ENCODE data around the gene ETHE1.

ETHE1 gene

DNA sequence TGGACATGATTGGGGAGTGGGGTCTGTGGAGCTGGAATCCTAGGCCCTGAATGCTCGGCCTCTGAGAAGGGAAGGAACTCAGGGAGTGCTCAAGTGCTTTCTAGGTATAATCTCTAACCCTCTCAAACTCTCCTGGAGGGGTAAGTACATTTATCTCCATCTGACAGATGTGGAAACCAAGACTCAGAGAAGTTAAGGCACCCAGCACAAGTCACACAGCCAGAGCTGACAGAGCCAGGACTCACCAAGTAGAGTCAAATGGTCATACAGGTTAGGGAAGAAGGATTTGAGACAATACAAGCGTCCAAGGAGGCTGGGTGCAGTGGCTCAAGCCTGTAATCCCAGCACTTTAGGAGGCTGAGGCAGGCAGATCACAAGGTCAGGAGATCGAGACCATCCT is 48.7 kb downstream of the ETHE1 start:
- TF ChIP-seq GATA3 (IDR thresholded peaks at IDR 0.05; ENCODE audit: low read depth, low read length): no peak
- no peak for TF ChIP-seq GATA2 (IDR thresholded peaks at IDR 0.05; ENCODE audit: low read depth, low read length)

DNA sequence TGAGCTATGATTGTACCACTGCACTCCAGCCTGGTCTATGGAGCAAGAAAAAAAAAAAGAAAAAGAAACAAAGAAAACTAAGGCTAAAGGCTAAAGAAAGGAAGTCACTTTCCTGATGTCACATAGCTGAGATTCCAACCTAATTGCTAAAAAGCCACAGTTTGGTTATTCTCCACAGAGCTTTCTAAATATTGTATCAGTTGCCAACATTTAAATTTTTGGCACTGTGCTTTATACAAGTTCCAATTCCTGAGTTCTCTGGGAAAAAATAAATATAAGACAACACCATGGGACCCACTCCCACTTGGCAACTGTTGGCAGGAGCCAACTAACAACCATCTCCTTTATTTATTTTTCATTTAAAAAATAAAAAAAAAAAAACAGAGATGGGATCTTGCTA is 50.4 kb downstream of the ETHE1 start:
- TF ChIP-seq GATA2 (IDR thresholded peaks at IDR 0.05; ENCODE audit: low read depth, low read length) (no peak), GATA3 (IDR thresholded peaks at IDR 0.05; ENCODE audit: low read depth, low read length) (no peak)

DNA sequence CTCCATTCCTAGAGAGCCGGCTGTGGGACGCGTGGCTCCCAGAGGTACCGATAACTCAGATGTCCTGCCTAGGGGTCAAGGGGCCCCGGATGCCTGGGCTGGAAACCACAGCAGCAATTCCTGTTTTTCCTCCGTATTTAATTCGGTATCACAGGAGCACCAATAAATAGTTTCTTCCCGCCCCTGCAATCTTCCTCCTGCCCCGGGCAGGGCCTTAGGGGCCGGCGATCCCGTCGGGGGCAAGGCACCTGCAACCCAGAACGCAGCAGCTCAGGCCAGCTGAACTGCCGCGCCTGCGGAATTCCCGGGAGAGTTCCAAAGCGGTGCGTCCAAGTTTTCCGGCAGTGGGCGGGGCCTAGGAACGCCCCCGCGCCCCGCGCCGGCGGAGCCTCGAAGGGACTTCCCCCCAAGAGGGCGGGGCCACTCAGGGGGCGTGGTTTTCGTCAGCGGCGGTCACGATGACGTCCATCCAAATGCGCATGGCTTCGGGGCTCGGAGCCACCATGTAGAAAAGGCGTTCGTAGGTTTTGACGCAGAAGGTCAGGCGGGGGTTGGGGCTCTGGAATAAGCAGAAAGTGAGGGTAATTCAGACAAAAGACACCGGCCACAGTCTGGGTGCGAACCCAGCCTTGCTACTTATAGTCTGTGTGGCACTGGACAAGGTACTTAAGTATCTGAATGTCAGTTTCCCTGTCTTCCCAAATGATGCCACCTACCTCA is 51.9 kb downstream of the ETHE1 start:
- TF ChIP-seq GATA3 (IDR thresholded peaks at IDR 0.05; ENCODE audit: low read depth, low read length) (no peak), GATA2 (IDR thresholded peaks at IDR 0.05; ENCODE audit: low read depth, low read length) (no peak)

DNA sequence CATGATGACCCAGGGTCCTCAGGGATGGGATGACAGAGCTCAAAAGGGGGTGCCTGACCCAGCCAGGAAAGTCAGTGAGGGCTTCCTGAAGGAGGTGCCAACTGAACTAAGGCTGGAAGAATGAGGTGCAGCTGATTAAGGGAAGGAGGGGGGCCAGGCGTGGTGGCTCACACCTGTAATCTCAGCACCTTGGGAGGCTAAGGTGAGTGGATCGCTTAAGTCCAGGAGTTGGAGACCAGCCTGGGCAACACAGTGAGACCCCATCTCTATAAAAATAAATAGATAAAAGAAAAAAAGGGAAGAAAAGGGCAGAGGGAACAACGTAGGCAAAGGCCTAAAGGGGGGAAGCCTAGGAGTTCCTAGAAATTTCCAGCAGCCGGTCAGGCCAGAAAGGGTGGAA is 52.5 kb downstream of the ETHE1 start:
- TF ChIP-seq GATA3 (IDR thresholded peaks at IDR 0.05; ENCODE audit: low read depth, low read length): no peak
- TF ChIP-seq GATA2 (IDR thresholded peaks at IDR 0.05; ENCODE audit: low read depth, low read length): no peak

DNA sequence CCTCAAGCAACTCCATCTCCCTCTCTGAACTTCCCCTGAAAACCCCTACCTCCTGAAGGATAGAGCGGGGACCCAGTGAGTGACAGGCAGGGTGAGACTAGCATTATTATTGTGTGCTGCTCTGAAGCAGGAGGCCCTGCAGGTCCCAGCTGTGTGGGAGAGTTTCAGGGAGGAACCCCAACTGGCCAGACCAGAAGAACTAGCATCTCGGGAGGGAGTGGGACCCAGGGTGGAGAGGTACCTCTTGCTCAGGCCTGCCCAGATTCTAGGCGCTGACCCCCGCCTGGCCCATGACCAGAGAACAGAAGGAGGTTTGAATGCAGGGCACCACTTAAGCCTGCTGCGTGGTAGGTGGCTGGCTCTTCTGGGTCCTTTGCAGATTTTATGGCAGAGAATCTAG is 55.9 kb downstream of the ETHE1 start:
- no peak for TF ChIP-seq GATA3 (IDR thresholded peaks at IDR 0.05; ENCODE audit: low read depth, low read length)
- TF ChIP-seq GATA2 (IDR thresholded peaks at IDR 0.05; ENCODE audit: low read depth, low read length): no peak

DNA sequence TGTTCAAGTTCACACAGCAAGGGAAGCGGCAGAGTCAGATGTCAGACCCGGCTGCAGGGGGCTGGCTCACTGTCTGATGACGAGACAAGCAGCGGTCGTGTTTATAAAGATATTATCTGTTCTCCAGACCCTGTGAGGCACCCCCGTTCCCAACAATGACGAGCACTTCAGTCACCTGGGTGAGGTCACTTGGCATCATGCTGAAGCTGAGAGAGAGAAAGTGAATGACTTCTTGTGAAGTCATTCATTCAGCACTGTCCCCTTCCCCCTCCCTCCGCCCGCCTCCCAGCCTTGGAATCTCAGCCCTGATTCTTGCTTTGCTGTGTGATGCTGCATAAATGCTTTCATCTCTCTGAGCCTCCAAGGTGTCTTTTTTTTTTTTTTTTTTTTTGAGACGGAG is 56.7 kb downstream of the ETHE1 start:
- TF ChIP-seq GATA2 (IDR thresholded peaks at IDR 0.05; ENCODE audit: low read depth, low read length): no peak
- TF ChIP-seq GATA3 (IDR thresholded peaks at IDR 0.05; ENCODE audit: low read depth, low read length): no peak

DNA sequence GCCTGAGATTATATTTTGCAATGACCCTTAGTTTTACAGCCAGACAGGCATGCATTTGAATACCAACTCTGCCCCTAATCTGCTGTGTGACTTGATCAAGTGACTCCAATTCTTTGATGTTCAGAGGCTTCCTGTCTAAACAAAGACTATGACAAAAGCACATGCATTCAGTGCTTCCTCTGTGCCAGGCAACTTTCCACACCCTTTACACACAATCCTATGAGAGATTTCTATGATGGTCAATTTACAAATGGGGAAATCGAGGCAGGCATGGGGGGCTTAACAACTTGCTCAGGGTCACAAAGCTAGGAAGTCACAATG is 57.9 kb downstream of the ETHE1 start:
- TF ChIP-seq GATA2 (IDR thresholded peaks at IDR 0.05; ENCODE audit: low read depth, low read length) (no peak), GATA3 (IDR thresholded peaks at IDR 0.05; ENCODE audit: low read depth, low read length) (no peak)

DNA sequence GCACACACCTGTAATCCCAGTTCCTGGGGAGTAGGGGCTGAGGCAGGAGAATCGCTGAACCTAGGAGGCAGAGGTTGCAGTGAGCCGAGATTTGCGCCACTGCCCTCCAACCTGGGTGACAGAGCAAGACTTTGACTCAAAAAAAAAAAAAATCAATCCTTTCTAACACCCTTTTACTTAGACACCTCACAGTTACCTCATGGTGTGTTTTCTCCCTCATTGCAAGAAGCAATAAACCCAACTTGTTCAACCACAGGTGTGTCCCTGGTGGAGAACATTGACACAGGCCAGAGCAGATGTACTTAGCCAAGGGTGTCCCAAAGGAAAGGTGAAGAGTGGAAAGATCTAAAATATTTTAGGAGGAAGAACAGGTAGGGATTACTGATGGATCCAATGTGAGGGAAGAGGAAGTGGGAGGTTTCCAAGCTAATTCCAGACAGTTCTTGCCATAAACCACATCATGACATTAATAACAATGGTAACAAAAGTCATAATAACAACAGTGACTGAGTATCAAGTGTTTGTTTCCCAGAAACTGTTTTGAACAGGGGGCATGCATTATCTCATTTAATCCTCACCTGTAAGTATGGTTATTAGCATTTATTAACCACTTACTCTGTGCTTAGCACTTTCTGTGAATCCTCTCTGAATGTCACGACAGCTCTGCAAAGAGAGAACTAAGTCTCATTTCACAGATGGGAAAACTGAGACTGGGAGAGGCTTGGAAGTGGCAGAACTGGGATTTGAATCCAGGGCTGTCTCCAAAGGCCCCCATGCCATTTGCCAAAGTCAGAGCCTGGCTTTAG is 58.4 kb downstream of the ETHE1 start:
- no peak for TF ChIP-seq GATA3 (IDR thresholded peaks at IDR 0.05; ENCODE audit: low read depth, low read length)
- no peak for TF ChIP-seq GATA2 (IDR thresholded peaks at IDR 0.05; ENCODE audit: low read depth, low read length)

DNA sequence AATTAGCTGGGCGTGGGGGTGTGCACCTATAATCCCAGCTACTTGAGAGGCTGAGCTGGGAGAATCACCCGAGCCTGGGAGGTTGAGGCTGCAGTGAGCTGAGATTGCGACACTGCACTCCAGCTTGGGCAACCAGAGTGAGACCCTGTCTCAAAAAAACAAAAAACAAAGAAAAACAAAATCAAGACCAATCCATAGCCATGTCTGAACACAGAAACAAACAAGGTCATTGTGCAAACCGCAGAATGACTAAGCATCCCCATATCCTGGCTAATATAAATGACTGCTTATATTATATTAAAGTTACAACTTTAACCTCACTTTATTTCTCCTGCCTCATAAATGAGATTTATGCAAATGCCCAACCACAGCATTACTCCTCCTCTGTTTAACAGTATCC is 59.3 kb downstream of the ETHE1 start:
- TF ChIP-seq GATA2 (IDR thresholded peaks at IDR 0.05; ENCODE audit: low read depth, low read length): no peak

DNA sequence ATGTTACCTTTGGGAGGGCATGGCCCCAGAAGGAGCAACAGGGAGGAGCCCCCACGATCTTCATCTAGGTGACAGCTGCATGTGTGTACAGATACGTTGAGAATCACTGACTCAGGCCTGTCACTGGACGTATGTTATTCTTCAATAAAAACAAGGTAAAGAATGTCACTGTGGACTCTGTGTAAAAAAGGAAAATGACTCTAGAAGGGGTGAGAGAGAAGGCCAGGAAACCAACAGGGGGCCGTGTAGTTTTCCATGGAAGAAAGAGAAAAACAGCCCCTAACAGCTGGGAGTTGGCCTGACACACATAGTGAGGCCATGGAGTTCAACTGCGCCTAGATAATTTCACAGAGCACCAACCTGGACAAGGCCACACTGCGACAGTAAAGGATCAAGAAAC is 59.7 kb downstream of the ETHE1 start:
- TF ChIP-seq GATA3 (IDR thresholded peaks at IDR 0.05; ENCODE audit: low read depth, low read length): no peak
- no peak for TF ChIP-seq GATA2 (IDR thresholded peaks at IDR 0.05; ENCODE audit: low read depth, low read length)

DNA sequence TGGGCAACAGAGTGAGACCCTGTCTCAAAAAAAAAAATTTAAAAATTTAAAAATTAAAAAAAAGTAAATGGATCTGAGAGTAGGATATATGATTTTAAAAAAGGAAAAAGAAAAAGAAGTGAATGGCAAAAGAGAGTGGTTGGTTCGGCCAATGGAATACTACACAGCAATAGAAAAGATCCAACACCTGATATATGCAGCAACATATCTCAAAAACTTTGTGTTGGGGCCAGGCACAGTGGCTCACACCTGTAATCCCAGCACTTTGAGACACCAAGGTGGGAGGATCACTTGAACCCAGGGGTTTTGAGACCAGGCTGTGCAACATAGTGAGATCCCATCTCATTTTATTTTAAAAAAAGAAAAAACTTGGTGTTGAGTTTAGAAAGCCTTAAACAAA is 60.2 kb downstream of the ETHE1 start:
- no peak for TF ChIP-seq GATA2 (IDR thresholded peaks at IDR 0.05; ENCODE audit: low read depth, low read length)

DNA sequence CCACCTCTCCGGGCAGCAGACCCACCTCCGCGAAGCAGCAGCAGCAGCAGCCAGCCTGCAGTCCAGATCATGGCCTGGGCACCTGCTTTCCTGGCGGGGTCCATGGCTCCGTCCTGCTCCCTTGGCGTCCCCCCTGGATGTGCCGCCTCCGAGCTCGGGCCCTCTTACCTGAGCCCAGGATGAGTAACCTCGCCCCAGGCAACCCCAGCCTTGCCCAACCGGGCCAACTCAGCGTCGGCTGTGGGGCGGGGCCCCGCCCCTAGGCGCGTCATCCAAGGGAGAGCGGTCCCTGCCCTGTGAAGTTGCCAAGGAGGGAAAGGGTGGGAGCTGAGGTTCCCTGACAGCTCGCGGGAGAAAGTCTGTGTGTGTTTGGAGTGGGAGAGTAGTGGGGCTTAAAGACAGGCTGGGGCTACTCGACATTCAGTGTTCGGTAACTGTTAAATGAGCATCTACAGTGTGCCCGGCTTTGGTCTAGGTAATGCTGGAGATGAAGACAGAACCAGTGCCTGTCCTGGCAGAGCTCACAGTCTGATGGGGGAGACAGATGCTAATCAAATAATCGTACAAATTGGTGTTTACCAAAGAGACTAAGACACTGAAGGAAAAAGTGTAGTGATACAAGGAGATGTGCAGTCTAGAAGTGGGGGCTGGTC is 61.4 kb downstream of the ETHE1 start, which contains the start of gene LYPD3:
Gene LYPD3 (minus strand): TSS at position 141 of the 653 bp plus-strand sequence. CDS start 37 bp downstream, at position 104.
- TF ChIP-seq GATA2 (IDR thresholded peaks at IDR 0.05; ENCODE audit: low read depth, low read length): no peak

DNA sequence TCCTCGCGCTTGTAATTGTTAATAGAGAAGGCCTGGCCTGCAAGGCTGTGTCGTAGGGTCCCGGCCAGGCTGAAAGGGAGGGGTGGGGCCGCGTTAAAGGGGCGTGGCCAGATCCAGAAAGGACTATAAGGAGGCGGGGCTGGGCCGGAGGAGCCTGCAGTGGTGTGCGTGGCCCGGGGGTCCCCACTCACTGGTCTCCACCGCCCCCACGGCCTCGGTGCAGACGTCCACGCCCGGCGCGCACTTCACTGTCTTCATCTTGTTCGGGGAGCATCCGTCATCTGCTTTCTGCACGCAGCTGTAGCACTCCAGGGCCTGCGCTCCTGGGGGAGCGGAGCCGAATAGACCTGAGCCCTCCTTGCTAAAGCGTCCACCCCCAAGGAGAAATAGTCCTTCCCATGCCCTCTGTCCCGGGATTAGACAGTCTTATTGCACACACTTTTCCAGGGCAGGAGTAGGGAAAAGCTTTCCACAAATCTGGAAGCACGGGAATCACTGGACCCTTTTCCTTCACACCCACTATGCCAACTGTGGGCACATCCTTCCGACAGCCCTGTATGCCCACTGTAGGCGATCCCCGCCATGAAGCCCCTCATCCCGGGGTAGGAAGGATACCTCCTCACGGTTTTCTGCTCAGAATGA is 62.7 kb downstream of the ETHE1 start:
- TF ChIP-seq GATA3 (IDR thresholded peaks at IDR 0.05; ENCODE audit: low read depth, low read length): no peak
- TF ChIP-seq GATA2 (IDR thresholded peaks at IDR 0.05; ENCODE audit: low read depth, low read length): no peak

DNA sequence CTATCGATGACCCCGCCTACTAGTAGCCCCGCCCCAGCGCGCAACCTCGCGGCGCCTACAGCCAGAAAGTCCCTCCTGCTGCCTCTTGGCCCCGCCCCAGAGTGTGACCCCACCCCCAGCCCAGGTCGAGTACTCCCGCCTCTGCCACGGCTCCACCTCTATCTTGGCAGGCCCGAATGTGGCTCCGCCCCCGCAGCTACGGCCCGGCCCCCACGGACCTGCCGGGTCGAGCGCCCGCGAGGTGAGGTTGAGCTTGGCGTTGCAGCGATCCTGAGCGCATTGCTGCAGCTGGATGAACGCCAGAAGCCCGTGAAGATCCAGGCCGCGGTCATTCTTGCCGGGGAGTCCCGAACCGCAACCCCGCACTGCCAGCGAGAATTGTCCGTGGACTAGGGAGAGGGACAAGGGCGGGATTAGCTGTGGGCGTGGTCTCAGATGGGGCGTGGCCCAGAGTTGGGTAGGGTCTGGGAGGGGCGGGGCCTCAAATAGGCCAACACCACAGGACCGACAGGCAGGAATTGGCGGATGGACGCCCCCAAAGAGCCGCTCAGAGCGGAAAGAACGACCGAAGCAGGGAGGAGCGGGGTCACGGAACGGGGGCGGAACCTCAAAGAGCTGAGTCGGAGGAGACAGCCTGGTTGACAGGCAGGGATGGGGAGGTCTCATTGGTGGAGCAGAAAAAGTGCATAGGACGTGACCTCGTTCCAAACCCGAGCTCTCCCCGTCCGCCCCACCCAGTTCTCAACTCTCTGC is 63.4 kb downstream of the ETHE1 start:
- TF ChIP-seq GATA3 (IDR thresholded peaks at IDR 0.05; ENCODE audit: low read depth, low read length): no peak
- no peak for TF ChIP-seq GATA2 (IDR thresholded peaks at IDR 0.05; ENCODE audit: low read depth, low read length)

Data from SH-SY5Y (cell line).